SK-N-SH treated with all-trans-retinoic acid at 6 μM for 48 hours (cell line): ENCODE measurements around the gene GAPVD1.

Experiments used
- ATAC-seq: fragments of 200-7000 bp; cut with Tn5 transposase; 3 replicates; pipeline ENCODE4 v1.9.1; 2020; ENCODE audit warnings: mild to moderate bottlenecking, moderate library complexity
- ARNTL ChIP-seq: fragments of 450-650 bp; formaldehyde crosslinking; IDR thresholded peaks from 2 replicates; pipeline ENCODE4 v1.5.0; 2020; ENCODE audit warnings: low read depth, mild to moderate bottlenecking, moderate library complexity, borderline replicate concordance
- BACH2 ChIP-seq: fragments of 250-450 bp; sonication (Bioruptor Pico); IDR thresholded peaks from 2 replicates; pipeline ENCODE4 v1.9.0; 2021; ENCODE audit warnings: mild to moderate bottlenecking, borderline replicate concordance
- GLIS3 ChIP-seq: fragments of 250-450 bp; sonication (Bioruptor Pico); IDR thresholded peaks from 2 replicates; pipeline ENCODE4 v1.5.0; 2020; ENCODE audit warnings: mild to moderate bottlenecking, moderate library complexity
- ISL1 ChIP-seq: fragments of 250-450 bp; sonication (Bioruptor Pico); IDR thresholded peaks from 2 replicates; pipeline ENCODE4 v2.1.2; 2022; ENCODE audit warnings: mild to moderate bottlenecking, moderate library complexity
- PPARA ChIP-seq: fragments of 250-450 bp; sonication (Bioruptor Pico); IDR thresholded peaks from 2 replicates; pipeline ENCODE4 v1.5.0; 2020; ENCODE audit warnings: mild to moderate bottlenecking, borderline replicate concordance
- RARB ChIP-seq: fragments of 250-450 bp; sonication (Bioruptor Pico); IDR thresholded peaks from 2 replicates; pipeline ENCODE4 v1.8.0; 2021; ENCODE audit warnings: mild to moderate bottlenecking, moderate library complexity
- SNAI2 ChIP-seq: fragments of 250-450 bp; sonication (Bioruptor Pico); IDR thresholded peaks from 2 replicates; pipeline ENCODE4 v1.5.0; 2020; ENCODE audit warnings: mild to moderate bottlenecking, moderate library complexity
- TCF4 ChIP-seq: fragments of 250-450 bp; sonication (Bioruptor Pico); IDR thresholded peaks from 2 replicates; pipeline ENCODE4 v1.8.0; 2021; ENCODE audit warnings: mild to moderate bottlenecking, moderate library complexity, borderline replicate concordance
- ZC3H10 ChIP-seq: fragments of 250-450 bp; sonication (Bioruptor Pico); IDR thresholded peaks from 2 replicates; pipeline ENCODE4 v1.5.1; 2021; ENCODE audit warnings: mild to moderate bottlenecking, moderate library complexity
- ZFP3 ChIP-seq: fragments of 250-450 bp; sonication (Bioruptor Pico); IDR thresholded peaks from 2 replicates; pipeline ENCODE4 v1.5.0; 2020; ENCODE audit warnings: mild to moderate bottlenecking, moderate library complexity
- ZFP30 ChIP-seq: fragments of 450-650 bp; formaldehyde crosslinking; IDR thresholded peaks from 2 replicates; pipeline ENCODE4 v1.5.0; 2022; ENCODE audit warnings: mild to moderate bottlenecking, moderate library complexity
- ZNF565 ChIP-seq: fragments of 450-650 bp; formaldehyde crosslinking; conservative IDR thresholded peaks from 2 replicates; pipeline ENCODE4 v1.5.0; 2020; ENCODE audit warnings: low read depth, mild to moderate bottlenecking, moderate library complexity
- ZNF70 ChIP-seq: fragments of 450-650 bp; formaldehyde crosslinking; IDR thresholded peaks from 2 replicates; pipeline ENCODE4 v1.5.0; 2020; ENCODE audit warnings: mild to moderate bottlenecking, moderate library complexity
- ZNF8 ChIP-seq: fragments of 450-650 bp; formaldehyde crosslinking; IDR thresholded peaks from 2 replicates; pipeline ENCODE4 v1.5.0; 2020; ENCODE audit warnings: mild to moderate bottlenecking, moderate library complexity
- TF ChIP-seq, protein P1 (sequence below): fragments of 250-450 bp; sonication (Bioruptor Pico); IDR thresholded peaks from 2 replicates; pipeline ENCODE4 v1.8.0; 2021; ENCODE audit warnings: low read depth, mild to moderate bottlenecking, moderate library complexity, borderline replicate concordance
- TF ChIP-seq, protein P2 (sequence below): fragments of 250-450 bp; sonication (Bioruptor Pico); IDR thresholded peaks from 2 replicates; pipeline ENCODE4 v1.8.0; 2020; ENCODE audit warnings: mild to moderate bottlenecking, moderate library complexity, borderline replicate concordance
- TF ChIP-seq, protein P3 (sequence below): fragments of 250-450 bp; sonication (Bioruptor Pico); IDR thresholded peaks from 2 replicates; pipeline ENCODE4 v1.5.0; 2020; ENCODE audit warnings: mild to moderate bottlenecking, moderate library complexity
- TF ChIP-seq, protein P4 (sequence below): fragments of 250-450 bp; sonication (Bioruptor Pico); IDR thresholded peaks from 2 replicates; pipeline ENCODE4 v1.5.1; 2021; ENCODE audit warnings: mild to moderate bottlenecking, moderate library complexity

Gene GAPVD1

DNA sequence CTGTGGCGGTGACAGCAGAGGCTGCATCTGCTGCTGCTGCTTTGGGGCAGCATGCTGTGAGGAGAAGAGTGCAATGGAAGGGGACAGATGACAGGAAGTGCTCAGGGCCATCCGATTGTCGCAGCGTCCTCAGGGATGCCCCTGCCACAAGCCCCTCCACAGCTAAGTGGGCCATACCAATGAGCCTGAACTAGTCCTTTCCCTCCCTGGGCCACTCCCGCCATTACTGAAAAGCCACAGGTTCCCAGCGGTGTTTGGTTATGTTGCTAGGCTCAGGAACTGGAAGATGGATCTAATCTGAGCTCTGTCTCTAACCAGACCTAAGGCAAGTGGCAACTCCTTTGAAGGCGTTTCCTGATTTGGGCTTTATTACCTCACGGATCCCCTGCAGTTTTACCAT, 109.2 kb downstream of the GAPVD1 start:
- ATAC-seq, result no peak
- TF ChIP-seq ARNTL (CRISPR knock-in tag) (no peak), ZNF565 (CRISPR knock-in tag) (no peak), SNAI2 (CRISPR knock-in tag) (no peak), ZC3H10 (CRISPR knock-in tag) (no peak)
- TF ChIP-seq, protein P1, sequence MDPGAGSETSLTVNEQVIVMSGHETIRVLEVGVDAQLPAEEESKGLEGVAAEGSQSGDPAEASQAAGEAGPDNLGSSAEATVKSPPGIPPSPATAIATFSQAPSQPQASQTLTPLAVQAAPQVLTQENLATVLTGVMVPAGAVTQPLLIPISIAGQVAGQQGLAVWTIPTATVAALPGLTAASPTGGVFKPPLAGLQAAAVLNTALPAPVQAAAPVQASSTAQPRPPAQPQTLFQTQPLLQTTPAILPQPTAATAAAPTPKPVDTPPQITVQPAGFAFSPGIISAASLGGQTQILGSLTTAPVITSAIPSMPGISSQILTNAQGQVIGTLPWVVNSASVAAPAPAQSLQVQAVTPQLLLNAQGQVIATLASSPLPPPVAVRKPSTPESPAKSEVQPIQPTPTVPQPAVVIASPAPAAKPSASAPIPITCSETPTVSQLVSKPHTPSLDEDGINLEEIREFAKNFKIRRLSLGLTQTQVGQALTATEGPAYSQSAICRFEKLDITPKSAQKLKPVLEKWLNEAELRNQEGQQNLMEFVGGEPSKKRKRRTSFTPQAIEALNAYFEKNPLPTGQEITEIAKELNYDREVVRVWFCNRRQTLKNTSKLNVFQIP (CRISPR knock-in tag), result no peak
- TF ChIP-seq, all 23 proteins: peak for 0

DNA sequence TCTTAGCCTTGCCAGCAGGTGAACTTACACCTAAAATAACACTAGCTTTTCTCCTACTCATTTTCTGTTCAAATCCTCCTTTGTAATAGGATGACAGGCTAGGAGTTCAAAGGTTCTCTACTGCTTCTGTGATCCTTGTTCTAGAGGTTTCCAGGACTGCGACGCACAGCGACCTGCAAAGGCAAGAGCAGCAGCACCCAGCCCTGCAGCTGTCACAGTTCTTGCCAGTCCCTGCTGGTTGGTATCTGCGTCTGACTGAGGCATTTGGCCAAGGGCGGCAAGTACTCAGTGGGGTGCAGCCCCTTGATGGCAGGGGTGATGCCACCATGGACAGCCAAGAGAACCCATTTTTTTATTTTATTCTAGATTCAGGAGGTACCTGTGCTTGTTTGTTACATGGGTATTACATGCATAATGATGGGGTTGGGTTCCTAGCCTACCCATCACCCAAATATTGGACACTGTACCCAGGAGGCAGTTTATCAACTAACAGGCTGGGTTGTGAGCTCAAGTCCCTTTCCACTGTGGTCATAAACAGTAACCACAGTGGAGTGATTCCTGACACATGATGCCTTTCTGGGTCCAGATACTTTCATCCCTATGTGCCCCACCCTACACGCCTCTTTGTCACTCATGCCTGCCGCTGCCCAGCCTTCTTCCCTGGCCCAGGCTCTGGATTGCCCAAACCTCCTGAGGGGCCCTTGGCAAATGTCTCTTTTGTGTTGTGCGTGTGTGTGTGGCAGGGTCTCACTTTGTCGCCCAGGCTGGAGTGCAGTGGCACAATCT, 111.0 kb downstream of the GAPVD1 start:
- TF ChIP-seq BACH2 (CRISPR knock-in tag), result no peak
- TF ChIP-seq, all 23 proteins: peak for 0
- no peak for ATAC-seq

DNA sequence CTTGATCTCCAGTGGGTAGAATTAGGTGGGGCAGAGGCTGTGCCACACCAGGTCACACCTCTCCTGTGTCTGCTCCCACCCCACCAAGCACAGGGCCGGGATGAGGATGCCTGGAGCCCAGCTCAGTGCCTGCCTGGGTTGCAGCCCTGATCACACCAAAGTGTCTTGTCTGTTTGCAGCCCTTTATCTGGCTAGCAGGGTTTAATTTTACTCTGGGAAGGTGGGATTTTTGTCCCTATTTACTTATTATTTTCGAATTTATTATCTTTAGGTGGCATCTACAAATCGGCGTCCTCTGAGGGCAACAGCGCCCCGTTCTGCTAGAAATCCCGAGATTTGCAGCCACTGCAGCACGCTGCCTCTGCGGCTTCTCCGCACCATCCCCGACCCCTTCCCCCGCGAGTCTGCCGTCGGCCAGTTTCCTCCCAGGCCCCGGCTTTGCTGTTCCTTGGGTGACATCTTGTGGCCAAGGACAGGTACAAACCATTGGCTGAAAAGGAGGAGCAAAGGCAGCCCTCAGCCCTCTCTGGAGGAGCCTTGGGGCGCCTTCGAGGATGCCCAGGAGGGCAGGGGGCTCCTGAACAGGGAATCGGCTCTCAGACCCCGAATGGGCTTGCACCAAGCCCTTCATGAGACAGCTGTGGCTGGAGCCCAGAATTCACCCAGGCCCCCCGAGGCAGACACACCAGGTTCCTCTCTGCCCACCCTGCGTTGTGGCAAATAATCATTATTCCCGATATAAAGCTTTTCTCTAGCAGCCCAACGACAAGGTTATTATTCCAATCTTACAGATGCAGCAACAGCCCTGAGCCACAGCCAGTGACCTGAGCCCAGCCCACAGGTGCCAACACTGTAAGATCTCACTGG, 113.0 kb downstream of the GAPVD1 start:
- no peak for TF ChIP-seq ISL1 (CRISPR knock-in tag)
- TF ChIP-seq PPARA (CRISPR knock-in tag), result no peak
- TF ChIP-seq, protein P2, sequence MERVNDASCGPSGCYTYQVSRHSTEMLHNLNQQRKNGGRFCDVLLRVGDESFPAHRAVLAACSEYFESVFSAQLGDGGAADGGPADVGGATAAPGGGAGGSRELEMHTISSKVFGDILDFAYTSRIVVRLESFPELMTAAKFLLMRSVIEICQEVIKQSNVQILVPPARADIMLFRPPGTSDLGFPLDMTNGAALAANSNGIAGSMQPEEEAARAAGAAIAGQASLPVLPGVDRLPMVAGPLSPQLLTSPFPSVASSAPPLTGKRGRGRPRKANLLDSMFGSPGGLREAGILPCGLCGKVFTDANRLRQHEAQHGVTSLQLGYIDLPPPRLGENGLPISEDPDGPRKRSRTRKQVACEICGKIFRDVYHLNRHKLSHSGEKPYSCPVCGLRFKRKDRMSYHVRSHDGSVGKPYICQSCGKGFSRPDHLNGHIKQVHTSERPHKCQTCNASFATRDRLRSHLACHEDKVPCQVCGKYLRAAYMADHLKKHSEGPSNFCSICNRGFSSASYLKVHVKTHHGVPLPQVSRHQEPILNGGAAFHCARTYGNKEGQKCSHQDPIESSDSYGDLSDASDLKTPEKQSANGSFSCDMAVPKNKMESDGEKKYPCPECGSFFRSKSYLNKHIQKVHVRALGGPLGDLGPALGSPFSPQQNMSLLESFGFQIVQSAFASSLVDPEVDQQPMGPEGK (CRISPR knock-in tag), result no peak
- no peak for TF ChIP-seq ARNTL (CRISPR knock-in tag)
- TF ChIP-seq ZC3H10 (CRISPR knock-in tag), result no peak
- no peak for TF ChIP-seq RARB
- TF ChIP-seq GLIS3 (CRISPR knock-in tag), result no peak
- no peak for TF ChIP-seq TCF4
- no peak for TF ChIP-seq ZNF8 (CRISPR knock-in tag)
- no peak for TF ChIP-seq ZNF565 (CRISPR knock-in tag)
- no peak for TF ChIP-seq ZNF70 (CRISPR knock-in tag)
- TF ChIP-seq, protein P1 (CRISPR knock-in tag), result no peak
- TF ChIP-seq, protein P3, sequence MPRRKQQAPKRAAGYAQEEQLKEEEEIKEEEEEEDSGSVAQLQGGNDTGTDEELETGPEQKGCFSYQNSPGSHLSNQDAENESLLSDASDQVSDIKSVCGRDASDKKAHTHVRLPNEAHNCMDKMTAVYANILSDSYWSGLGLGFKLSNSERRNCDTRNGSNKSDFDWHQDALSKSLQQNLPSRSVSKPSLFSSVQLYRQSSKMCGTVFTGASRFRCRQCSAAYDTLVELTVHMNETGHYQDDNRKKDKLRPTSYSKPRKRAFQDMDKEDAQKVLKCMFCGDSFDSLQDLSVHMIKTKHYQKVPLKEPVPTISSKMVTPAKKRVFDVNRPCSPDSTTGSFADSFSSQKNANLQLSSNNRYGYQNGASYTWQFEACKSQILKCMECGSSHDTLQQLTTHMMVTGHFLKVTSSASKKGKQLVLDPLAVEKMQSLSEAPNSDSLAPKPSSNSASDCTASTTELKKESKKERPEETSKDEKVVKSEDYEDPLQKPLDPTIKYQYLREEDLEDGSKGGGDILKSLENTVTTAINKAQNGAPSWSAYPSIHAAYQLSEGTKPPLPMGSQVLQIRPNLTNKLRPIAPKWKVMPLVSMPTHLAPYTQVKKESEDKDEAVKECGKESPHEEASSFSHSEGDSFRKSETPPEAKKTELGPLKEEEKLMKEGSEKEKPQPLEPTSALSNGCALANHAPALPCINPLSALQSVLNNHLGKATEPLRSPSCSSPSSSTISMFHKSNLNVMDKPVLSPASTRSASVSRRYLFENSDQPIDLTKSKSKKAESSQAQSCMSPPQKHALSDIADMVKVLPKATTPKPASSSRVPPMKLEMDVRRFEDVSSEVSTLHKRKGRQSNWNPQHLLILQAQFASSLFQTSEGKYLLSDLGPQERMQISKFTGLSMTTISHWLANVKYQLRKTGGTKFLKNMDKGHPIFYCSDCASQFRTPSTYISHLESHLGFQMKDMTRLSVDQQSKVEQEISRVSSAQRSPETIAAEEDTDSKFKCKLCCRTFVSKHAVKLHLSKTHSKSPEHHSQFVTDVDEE (CRISPR knock-in tag), result no peak
- TF ChIP-seq ZFP3 (CRISPR knock-in tag), result no peak
- ATAC-seq, result peak; percentile 97

DNA sequence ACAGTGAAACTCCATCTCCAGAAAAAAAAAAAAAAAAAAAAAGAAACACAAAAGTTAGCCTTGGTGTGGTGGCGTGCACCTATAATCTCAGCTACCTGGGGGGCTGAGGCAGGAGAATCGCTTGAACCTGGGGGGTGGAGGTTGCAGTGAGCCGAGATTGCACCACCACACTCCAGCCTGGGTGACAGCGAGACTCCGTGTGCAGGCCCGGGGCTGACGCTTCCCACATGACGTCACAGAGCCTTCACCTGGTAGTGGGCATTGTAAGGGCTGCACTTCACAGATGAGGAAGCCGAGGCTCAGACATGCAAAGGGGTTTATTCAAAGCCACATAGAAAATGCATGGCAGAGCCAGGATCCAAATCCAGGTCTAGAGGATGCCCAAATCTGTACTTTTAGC, 114.2 kb downstream of the GAPVD1 start:
- ATAC-seq, result no peak
- TF ChIP-seq RARB (no peak), ZFP30 (CRISPR knock-in tag) (no peak), SNAI2 (CRISPR knock-in tag) (no peak), ZNF70 (CRISPR knock-in tag) (no peak), ISL1 (CRISPR knock-in tag) (no peak), ZFP3 (CRISPR knock-in tag) (no peak)
- TF ChIP-seq, protein P1 (CRISPR knock-in tag), result no peak
- TF ChIP-seq, protein P3 (CRISPR knock-in tag), result no peak
- TF ChIP-seq, protein P4, sequence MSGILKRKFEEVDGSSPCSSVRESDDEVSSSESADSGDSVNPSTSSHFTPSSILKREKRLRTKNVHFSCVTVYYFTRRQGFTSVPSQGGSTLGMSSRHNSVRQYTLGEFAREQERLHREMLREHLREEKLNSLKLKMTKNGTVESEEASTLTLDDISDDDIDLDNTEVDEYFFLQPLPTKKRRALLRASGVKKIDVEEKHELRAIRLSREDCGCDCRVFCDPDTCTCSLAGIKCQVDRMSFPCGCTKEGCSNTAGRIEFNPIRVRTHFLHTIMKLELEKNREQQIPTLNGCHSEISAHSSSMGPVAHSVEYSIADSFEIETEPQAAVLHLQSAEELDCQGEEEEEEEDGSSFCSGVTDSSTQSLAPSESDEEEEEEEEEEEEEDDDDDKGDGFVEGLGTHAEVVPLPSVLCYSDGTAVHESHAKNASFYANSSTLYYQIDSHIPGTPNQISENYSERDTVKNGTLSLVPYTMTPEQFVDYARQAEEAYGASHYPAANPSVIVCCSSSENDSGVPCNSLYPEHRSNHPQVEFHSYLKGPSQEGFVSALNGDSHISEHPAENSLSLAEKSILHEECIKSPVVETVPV (CRISPR knock-in tag), result no peak
